ACC112 (cell line): Measurements from ENCODE around the gene PRIMA1.
A peak's percentile ranks its signal among the peaks of the same experiment; 100 is the strongest.

Experiments used
- H2AFZ ChIP-seq: fragments of 200-600 bp; sonication (generic); one replicate; pipeline ENCODE4 v1.6.0; 2017; ENCODE audit warnings: antibody characterized with exemption, low read length; ENCODE audit not compliant: unreplicated experiment
- H3K27ac ChIP-seq: fragments of 200-600 bp; sonication (generic); 2 replicates; pipeline ENCODE4 v1.5.1; 2014; ENCODE audit warnings: low read depth, mild to moderate bottlenecking, antibody characterized with exemption, low read length, moderate library complexity
- H3K27me3 ChIP-seq: fragments of 200-600 bp; sonication (generic); 2 replicates; pipeline ENCODE4 v1.6.1; 2014; ENCODE audit warnings: mild to moderate bottlenecking, antibody characterized with exemption, low read length, moderate library complexity, mixed read lengths; ENCODE audit not compliant: insufficient read depth
- H3K36me3 ChIP-seq: fragments of 200-600 bp; sonication (generic); 2 replicates; pipeline ENCODE4 v1.6.1; 2016; ENCODE audit warnings: mild to moderate bottlenecking, antibody characterized with exemption, low read length, moderate library complexity, mixed read lengths; ENCODE audit not compliant: insufficient read depth
- H3K4me1 ChIP-seq: fragments of 200-600 bp; sonication (generic); one replicate; pipeline ENCODE4 v1.6.1; 2016; ENCODE audit warnings: low read length, mixed read lengths; ENCODE audit not compliant: insufficient read depth, unreplicated experiment, control insufficient read depth
- H3K4me3 ChIP-seq: fragments of 200-600 bp; sonication (generic); 2 replicates; pipeline ENCODE4 v1.5.1; 2014; ENCODE audit warnings: mild to moderate bottlenecking, low read depth, low read length
- H3K79me2 ChIP-seq: fragments of 200-600 bp; sonication (generic); one replicate; pipeline ENCODE4 v1.6.0; 2016; ENCODE audit warnings: low read length; ENCODE audit not compliant: control insufficient read depth, unreplicated experiment, insufficient read depth

PRIMA1 gene

GRCh38 chr14:93794756-93795155 is 6.5 kb upstream of the PRIMA1 start:
- H3K79me2 ChIP-seq, result no peaks in the 10 kb centered on the region
- no peaks in the 10 kb centered on the region for H3K36me3 ChIP-seq
- H2AFZ ChIP-seq, result no peak overlapping the region
- H3K4me3 ChIP-seq, result no peak overlapping the region
- no peaks in the 10 kb centered on the region for H3K4me1 ChIP-seq
- peaks cover 8% of the 10 kb centered on the region for H3K27me3 ChIP-seq
- H3K27ac ChIP-seq, result no peak overlapping the region

GRCh38 chr14:93793555-93794324 is 5.5 kb upstream of the PRIMA1 start:
- H3K4me1 ChIP-seq, result no peaks in the 10 kb centered on the region
- H3K4me3 ChIP-seq, result no peak overlapping the region
- peaks cover 18% of the 10 kb centered on the region for H3K27me3 ChIP-seq
- H3K27ac ChIP-seq, result no peak overlapping the region
- no peaks in the 10 kb centered on the region for H3K79me2 ChIP-seq
- H3K36me3 ChIP-seq, result no peaks in the 10 kb centered on the region
- no peak overlapping the region for H2AFZ ChIP-seq

GRCh38 chr14:93792391-93792790 is 4.1 kb upstream of the PRIMA1 start:
- no peaks in the 10 kb centered on the region for H3K79me2 ChIP-seq
- peaks cover 32% of the 10 kb centered on the region for H3K27me3 ChIP-seq
- H2AFZ ChIP-seq, result no peak overlapping the region
- no peaks in the 10 kb centered on the region for H3K36me3 ChIP-seq
- H3K4me3 ChIP-seq, result no peak overlapping the region
- H3K27ac ChIP-seq, result no peak overlapping the region
- H3K4me1 ChIP-seq, result no peaks in the 10 kb centered on the region

GRCh38 chr14:93790966-93791365 is 2.7 kb upstream of the PRIMA1 start:
- Histone ChIP-seq H3K4me3 (no peak overlapping the region), H3K79me2 (no peaks in the 10 kb centered on the region), H3K27ac (no peak overlapping the region), H3K27me3 (peaks cover 35% of the 10 kb centered on the region), H3K36me3 (no peaks in the 10 kb centered on the region), H2AFZ (no peak overlapping the region), H3K4me1 (no peaks in the 10 kb centered on the region)

GRCh38 chr14:93789228-93790130 is 1.2 kb upstream of the PRIMA1 start:
- Histone ChIP-seq H3K4me3 (0 out of 2 replicates have a peak overlapping the region, but pooled peaks have one; percentile 56), H3K27ac (no peak overlapping the region)

GRCh38 chr14:93788543-93789227 is 400 bp upstream of the PRIMA1 start:
- H2AFZ ChIP-seq, result no peak overlapping the region
- H3K4me1 ChIP-seq, result no peaks in the 10 kb centered on the region
- H3K27me3 ChIP-seq, result peaks cover 35% of the 10 kb centered on the region
- no peak overlapping the region for H3K27ac ChIP-seq
- H3K36me3 ChIP-seq, result no peaks in the 10 kb centered on the region
- peak overlapping the region; percentile 56; the same call in 1 of the 2 replicates for H3K4me3 ChIP-seq
- no peaks in the 10 kb centered on the region for H3K79me2 ChIP-seq

More at GRCh38 chr14:93789228-93790130, 1.2 kb upstream of the PRIMA1 start:
- H3K4me1 ChIP-seq, result no peaks in the 10 kb centered on the region
- H3K27me3 ChIP-seq, result peaks cover 35% of the 10 kb centered on the region
- H2AFZ ChIP-seq, result no peak overlapping the region
- no peaks in the 10 kb centered on the region for H3K36me3 ChIP-seq
- H3K79me2 ChIP-seq, result no peaks in the 10 kb centered on the region

GRCh38 chr14:93787465-93788292 is 606 bp downstream of the PRIMA1 start:
- no peaks in the 10 kb centered on the region for H3K36me3 ChIP-seq
- H3K27ac ChIP-seq, result no peak overlapping the region
- H3K4me3 ChIP-seq, result no peak overlapping the region
- no peak overlapping the region for H2AFZ ChIP-seq
- H3K79me2 ChIP-seq, result no peaks in the 10 kb centered on the region
- peaks cover 35% of the 10 kb centered on the region for H3K27me3 ChIP-seq
- H3K4me1 ChIP-seq, result no peaks in the 10 kb centered on the region

- no peak overlapping the region for H2AFZ ChIP-seq
- H3K79me2 ChIP-seq, result no peaks in the 10 kb centered on the region
- H3K4me1 ChIP-seq, result no peaks in the 10 kb centered on the region
- no peak overlapping the region for H3K27ac ChIP-seq
- no peak overlapping the region for H3K4me3 ChIP-seq
- peaks cover 34% of the 10 kb centered on the region for H3K27me3 ChIP-seq
- H3K36me3 ChIP-seq, result no peaks in the 10 kb centered on the region
Measured at GRCh38 chr14:93785423-93785822, 2.9 kb downstream of the PRIMA1 start.

GRCh38 chr14:93784878-93785277 is 3.4 kb downstream of the PRIMA1 start:
- no peaks in the 10 kb centered on the region for H3K36me3 ChIP-seq
- H3K27me3 ChIP-seq, result peaks cover 28% of the 10 kb centered on the region
- H3K27ac ChIP-seq, result no peak overlapping the region
- H3K4me3 ChIP-seq, result no peak overlapping the region
- no peak overlapping the region for H2AFZ ChIP-seq
- H3K79me2 ChIP-seq, result no peaks in the 10 kb centered on the region
- no peaks in the 10 kb centered on the region for H3K4me1 ChIP-seq
